Measurements from ENCODE around the gene NLRP7. TPM values are rescaled to one million over a fixed set of nuclear protein-coding genes. Genes with fewer than 3 reads are reported as not detected.
"Not testable (repeated sequence)": the region's sequence is repeated elsewhere in the genome, so short reads cannot be mapped to it uniquely, and the experiment has no call there.

Gene NLRP7
- total RNA-seq, result 0.07 TPM in 1 of 2 replicates, not detected in the other
- 0.09 TPM for total RNA-seq (2013)
- polyA plus RNA-seq, result 0.07 and 0.13 TPM in 2 replicates
- 0.14 and 0.17 TPM in 2 replicates for polyA minus RNA-seq

DNA sequence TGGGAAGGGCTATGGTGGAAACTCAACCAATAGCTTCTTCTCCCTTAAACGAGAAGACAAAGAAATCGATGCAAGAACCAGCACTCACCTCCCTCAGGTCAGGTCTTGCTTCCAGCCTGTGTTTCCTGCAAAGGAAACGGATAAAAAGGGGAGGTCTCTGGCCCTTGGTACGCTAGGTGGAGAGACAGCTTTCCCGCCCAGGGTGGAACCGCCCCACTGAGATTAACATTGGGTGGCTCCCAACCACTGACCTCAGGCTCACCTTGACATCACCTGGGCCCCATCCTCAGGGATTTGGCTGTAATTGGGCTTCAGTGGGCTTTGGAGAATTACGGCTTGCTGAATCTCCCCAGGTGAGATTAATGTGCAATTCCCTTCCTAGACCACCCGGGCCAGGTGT, at the start of gene NLRP7:
Gene NLRP7 (minus strand): TSS at position 150 of the 400 bp plus-strand sequence.
- no peaks in the 10 kb centered on the region for H4K20me1 ChIP-seq (ENCODE audit: control insufficient read depth, insufficient read depth, low read length, poor library complexity, severe bottlenecking)
- ChIA-PET POLR2A (no interaction called here), CTCF (interaction anchor here (1.4 kb wide), 1 partner anchor 13 kb away, joined by 4 read pairs; no protein-coding TSS in a partner anchor)
- Mint-ChIP-seq H3K4me3 (no peak within 1 kb of the TSS), H3K9me3 (ENCODE audit: insufficient read depth) (no peaks in the 10 kb centered on the region), H3K4me1 (peaks cover 17% of the 10 kb centered on the region), H3K27ac (no peak within 1 kb of the TSS), H3K27me3 (no peaks in the 10 kb centered on the region)
- H3K4me1 ChIP-seq (ENCODE audit: control insufficient read depth in 2 of 2, insufficient read depth in 2 of 2, low read length in 2 of 2), result peaks cover 13 to 18% of the 10 kb centered on the region in 2 donors
- H3K27ac ChIP-seq (ENCODE audit: low read length in 2 of 2), result no peak within 1 kb of the TSS
- H3K36me3 ChIP-seq (replicated peaks in 1 of 2; ENCODE audit: control extremely low read depth in 1 of 2, control insufficient read depth in 1 of 2, extremely low read depth in 1 of 2, insufficient read depth in 2 of 2, low read length in 1 of 2), result no peaks in the 10 kb centered on the region
- no peak within 1 kb of the TSS for H2AFZ ChIP-seq (ENCODE audit: insufficient read depth, low read depth, low read length, poor library complexity, severe bottlenecking)
- H3K9ac ChIP-seq (ENCODE audit: low read length), result no peak within 1 kb of the TSS
- TF ChIP-seq EZH2 (IDR thresholded peaks at IDR 0.05; ENCODE audit: borderline replicate concordance, insufficient read depth, low read depth, low read length, poor library complexity, severe bottlenecking), result no peak
- TF ChIP-seq, protein P1, sequence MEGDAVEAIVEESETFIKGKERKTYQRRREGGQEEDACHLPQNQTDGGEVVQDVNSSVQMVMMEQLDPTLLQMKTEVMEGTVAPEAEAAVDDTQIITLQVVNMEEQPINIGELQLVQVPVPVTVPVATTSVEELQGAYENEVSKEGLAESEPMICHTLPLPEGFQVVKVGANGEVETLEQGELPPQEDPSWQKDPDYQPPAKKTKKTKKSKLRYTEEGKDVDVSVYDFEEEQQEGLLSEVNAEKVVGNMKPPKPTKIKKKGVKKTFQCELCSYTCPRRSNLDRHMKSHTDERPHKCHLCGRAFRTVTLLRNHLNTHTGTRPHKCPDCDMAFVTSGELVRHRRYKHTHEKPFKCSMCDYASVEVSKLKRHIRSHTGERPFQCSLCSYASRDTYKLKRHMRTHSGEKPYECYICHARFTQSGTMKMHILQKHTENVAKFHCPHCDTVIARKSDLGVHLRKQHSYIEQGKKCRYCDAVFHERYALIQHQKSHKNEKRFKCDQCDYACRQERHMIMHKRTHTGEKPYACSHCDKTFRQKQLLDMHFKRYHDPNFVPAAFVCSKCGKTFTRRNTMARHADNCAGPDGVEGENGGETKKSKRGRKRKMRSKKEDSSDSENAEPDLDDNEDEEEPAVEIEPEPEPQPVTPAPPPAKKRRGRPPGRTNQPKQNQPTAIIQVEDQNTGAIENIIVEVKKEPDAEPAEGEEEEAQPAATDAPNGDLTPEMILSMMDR (IDR thresholded peaks at IDR 0.05), result no peak
- DNase-seq (no peak), ATAC-seq (ENCODE audit: low read depth) (no peak)
- no peak within 1 kb of the TSS for H3K4me2 ChIP-seq (replicated peaks; ENCODE audit: low read depth, low read length, poor library complexity, severe bottlenecking)
- no peaks in the 10 kb centered on the region for H3K79me2 ChIP-seq (ENCODE audit: control insufficient read depth, insufficient read depth, low read length)
- WGBS (ENCODE audit: insufficient coverage), result 88% methylated on average over 5 of the region's 8 CpGs
- intact Hi-C loops (cut with micrococcal nuclease), result no loop called here
- H3K27me3 ChIP-seq (replicated peaks in 1 of 4; ENCODE audit: control extremely low read depth in 1 of 4, control insufficient read depth in 3 of 4, insufficient read depth in 4 of 4, low read length in 3 of 4), result peaks cover 0 to 5% (median 0%) of the 10 kb centered on the region in 4 experiments
- H3K9me3 ChIP-seq (ENCODE audit: control extremely low read depth in 1 of 3, control insufficient read depth in 2 of 3, insufficient read depth in 1 of 3, low read length in 2 of 3), result peaks cover 0 to 5% (median 0%) of the 10 kb centered on the region in 3 donors
- H3K4me3 ChIP-seq (ENCODE audit: control extremely low read depth in 1 of 5, extremely low read depth in 1 of 5, insufficient read depth in 1 of 5, low read depth in 2 of 5, low read length in 4 of 5), result no peak within 1 kb of the TSS

DNA sequence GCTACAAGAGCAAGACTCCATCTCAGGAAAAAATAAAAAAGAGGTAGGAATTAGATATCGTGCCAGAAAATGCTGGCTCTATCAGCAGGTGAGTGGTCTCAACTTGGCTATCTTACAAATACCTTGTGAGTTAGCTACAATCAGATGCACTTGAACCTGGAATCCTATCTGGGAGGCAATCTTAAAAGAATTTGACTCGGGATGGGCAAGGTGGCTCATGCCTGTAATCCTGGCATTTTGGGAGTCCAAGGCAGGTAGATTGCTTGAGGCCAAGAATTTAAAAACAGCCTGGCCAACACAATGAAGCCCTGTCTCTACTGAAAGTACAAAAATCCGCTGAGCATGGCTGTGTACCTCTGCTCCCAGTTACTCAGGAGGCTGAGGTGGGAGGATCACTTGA, 48.2 kb upstream of the NLRP7 start:
- Histone ChIP-seq H2AFZ (ENCODE audit: insufficient read depth, low read depth, low read length, poor library complexity, severe bottlenecking) (no peak overlapping the region), H3K27me3 (replicated peaks in 1 of 4; ENCODE audit: control extremely low read depth in 1 of 4, control insufficient read depth in 3 of 4, insufficient read depth in 4 of 4, low read length in 3 of 4) (peaks cover 0 to 5% (median 0%) of the 10 kb centered on the region in 4 experiments), H4K20me1 (ENCODE audit: control insufficient read depth, insufficient read depth, low read length, poor library complexity, severe bottlenecking) (no peaks in the 10 kb centered on the region), H3K4me1 (ENCODE audit: control insufficient read depth in 2 of 2, insufficient read depth in 2 of 2, low read length in 2 of 2) (no peaks in the 10 kb centered on the region), H3K79me2 (ENCODE audit: control insufficient read depth, insufficient read depth, low read length) (no peaks in the 10 kb centered on the region), H3K9me3 (ENCODE audit: control extremely low read depth in 1 of 3, control insufficient read depth in 2 of 3, insufficient read depth in 1 of 3, low read length in 2 of 3) (peaks cover 0 to 5% (median 0%) of the 10 kb centered on the region in 3 donors), H3K4me2 (replicated peaks; ENCODE audit: low read depth, low read length, poor library complexity, severe bottlenecking) (no peak overlapping the region), H3K27ac (ENCODE audit: low read length in 2 of 2) (no peak overlapping the region), H3K36me3 (replicated peaks in 1 of 2; ENCODE audit: control extremely low read depth in 1 of 2, control insufficient read depth in 1 of 2, extremely low read depth in 1 of 2, insufficient read depth in 2 of 2, low read length in 1 of 2) (no peaks in the 10 kb centered on the region), H3K9ac (ENCODE audit: low read length) (no peak overlapping the region), H3K4me3 (ENCODE audit: control extremely low read depth in 1 of 5, extremely low read depth in 1 of 5, insufficient read depth in 1 of 5, low read depth in 2 of 5, low read length in 4 of 5) (no peak overlapping the region)
- Mint-ChIP-seq H3K9me3 (ENCODE audit: insufficient read depth) (no peaks in the 10 kb centered on the region), H3K27me3 (peaks cover 5% of the 10 kb centered on the region), H3K4me3 (no peak overlapping the region), H3K4me1 (no peaks in the 10 kb centered on the region), H3K27ac (no peak overlapping the region)
- ChIA-PET CTCF (no interaction called here), POLR2A (no interaction called here)
- DNase-seq (no peak), ATAC-seq (ENCODE audit: low read depth) (no peak)
- TF ChIP-seq, protein P1 (IDR thresholded peaks at IDR 0.05), result no peak
- no peak for TF ChIP-seq EZH2 (IDR thresholded peaks at IDR 0.05; ENCODE audit: borderline replicate concordance, insufficient read depth, low read depth, low read length, poor library complexity, severe bottlenecking)
- intact Hi-C loops (cut with micrococcal nuclease), result no loop called here
- WGBS (ENCODE audit: insufficient coverage), result 20% methylated on average over 1 of the region's 3 CpGs

DNA sequence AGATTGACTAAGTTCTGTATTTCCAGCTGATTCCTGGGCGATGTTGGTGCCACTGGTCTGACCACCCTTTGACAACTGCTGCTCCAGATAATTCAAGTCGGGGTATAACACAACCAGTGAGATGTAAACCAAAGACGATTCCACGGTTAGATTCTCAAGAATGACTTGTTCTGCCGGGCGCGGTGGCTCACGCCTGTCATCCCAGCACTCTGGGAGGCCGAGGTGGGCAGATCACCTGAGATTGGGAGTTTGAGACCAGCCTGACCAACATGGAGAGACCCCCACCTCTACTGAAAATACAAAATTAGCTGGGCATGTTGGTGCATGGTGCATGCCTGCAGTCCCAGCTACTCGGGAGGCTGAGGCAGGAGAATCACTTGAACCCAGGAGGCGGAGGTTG, 42.2 kb upstream of the NLRP7 start:
- H3K4me1 ChIP-seq (ENCODE audit: control insufficient read depth in 2 of 2, insufficient read depth in 2 of 2, low read length in 2 of 2); H3K4me1 Mint-ChIP-seq; H3K9me3 Mint-ChIP-seq (ENCODE audit: insufficient read depth); ATAC-seq (ENCODE audit: low read depth); H3K9me3 ChIP-seq (ENCODE audit: control extremely low read depth in 1 of 3, control insufficient read depth in 2 of 3, insufficient read depth in 1 of 3, low read length in 2 of 3); H2AFZ ChIP-seq (ENCODE audit: insufficient read depth, low read depth, low read length, poor library complexity, severe bottlenecking); DNase-seq; H3K4me3 ChIP-seq (ENCODE audit: control extremely low read depth in 1 of 5, extremely low read depth in 1 of 5, insufficient read depth in 1 of 5, low read depth in 2 of 5, low read length in 4 of 5); H3K36me3 ChIP-seq (replicated peaks in 1 of 2; ENCODE audit: control extremely low read depth in 1 of 2, control insufficient read depth in 1 of 2, extremely low read depth in 1 of 2, insufficient read depth in 2 of 2, low read length in 1 of 2); H3K4me3 Mint-ChIP-seq; H3K79me2 ChIP-seq (ENCODE audit: control insufficient read depth, insufficient read depth, low read length); H3K27ac ChIP-seq (ENCODE audit: low read length in 2 of 2); intact Hi-C loops (cut with micrococcal nuclease); H3K4me2 ChIP-seq (replicated peaks; ENCODE audit: low read depth, low read length, poor library complexity, severe bottlenecking); H3K27me3 ChIP-seq (replicated peaks in 1 of 4; ENCODE audit: control extremely low read depth in 1 of 4, control insufficient read depth in 3 of 4, insufficient read depth in 4 of 4, low read length in 3 of 4); H3K27ac Mint-ChIP-seq; H3K9ac ChIP-seq (ENCODE audit: low read length); POLR2A ChIA-PET; H4K20me1 ChIP-seq (ENCODE audit: control insufficient read depth, insufficient read depth, low read length, poor library complexity, severe bottlenecking): not testable (repeated sequence)
- H3K27me3 Mint-ChIP-seq, result peaks cover 11% of the 10 kb centered on the region
- CTCF ChIA-PET, result interaction anchor here (0.7 kb wide), 1 partner anchor 102 kb away, joined by 4 read pairs; no protein-coding TSS in a partner anchor
- 96% methylated on average over 11 of the region's 11 CpGs for WGBS (ENCODE audit: insufficient coverage)
